Psoas muscle (tissue), 8 donors: ENCODE results near the gene RING1. TPM values are rescaled to one million over a fixed set of nuclear protein-coding genes. Genes with fewer than 3 reads are reported as not detected.

Experiments used
- ATAC-seq, 4 donors: fragments of 200-7000 bp; cut with Tn5 transposase; one replicate each; pipeline ENCODE4 v1.9.1; 2020; ENCODE audit warnings: moderate library complexity in 3 of 4, mild to moderate bottlenecking in 2 of 4
- DNase-seq, 2 donors: peaks; one replicate each; pipeline ENCODE4 v3.0.0-alpha.2; 2020
- H3K27ac ChIP-seq: fragments of 200-600 bp; one replicate; pipeline ENCODE4 v1.8.0; 2022
- H3K27me3 ChIP-seq, 3 donors: fragments of 200-600 bp in 1 of 3; one replicate each; pipeline versions ENCODE4 v1.6.1 to v1.8.0; 2013 to 2022; ENCODE audit warnings: low read length in 2 of 3, mild to moderate bottlenecking in 2 of 3, moderate library complexity in 1 of 3; ENCODE audit not compliant: insufficient read depth in 3 of 3
- H3K36me3 ChIP-seq, 2 donors: fragments of 200-600 bp in 1 of 2; one replicate each; pipeline versions ENCODE4 v1.6.1 to v1.8.0; 2013 to 2022; ENCODE audit warnings: low read depth in 1 of 2, mild to moderate bottlenecking in 1 of 2, moderate library complexity in 1 of 2; ENCODE audit not compliant: insufficient read depth in 1 of 2
- H3K4me1 ChIP-seq: fragments of 200-600 bp; one replicate; pipeline ENCODE4 v1.8.0; 2022
- H3K4me3 ChIP-seq: fragments of 200-600 bp; one replicate; pipeline ENCODE4 v1.8.0; 2022; ENCODE audit warnings: mild to moderate bottlenecking
- H3K9me3 ChIP-seq: fragments of 200-600 bp; one replicate; pipeline ENCODE4 v1.8.0; 2022
- CTCF ChIP-seq: fragments of 200-600 bp; IDR thresholded peaks from one replicate; pipeline ENCODE4 v1.8.0; 2022; ENCODE audit warnings: antibody characterized with exemption
- WGBS, 3 donors: extraction: QIAGEN DNeasy Blood & Tissue Kit; methylation state at CpG; one replicate each; pipeline versions ENCODE4 v1.1.6 to v1.1.7; 2013; 5-methylcytosine and 5-hydroxymethylcytosine counted together
- intact Hi-C, 2 donors: fragments of 100-400 bp; cut with DNase I; formaldehyde crosslinking; loops; one replicate each; pipeline versions ENCODE4 v1.11.0 to v1.14.2; 2022
- polyA plus RNA-seq, 3 donors: library from polyadenylated mRNA; stranded (reverse); fragments of 200-250 nt; gene quantifications; one replicate each; pipeline ENCODE4 v1.2.3, GENCODE V29; 2013
- total RNA-seq, 4 donors: library from RNA; stranded (reverse); fragmentation: NEBNext Ultra II Directional in 2 of 4; extraction: Animal tissue kit (Norgen Biotek cat#: 25700) in 2 of 4; gene quantifications; one replicate each; pipeline versions ENCODE4 v1.2.1 to v1.2.4, GENCODE V29; 2021 to 2023
- donor health status: healthy with polysubstance abuse.
- donor health status: DM: no; HTN: no; CAD: no; lungs with moderate emphysema.
- donor health status: Bipolar disorder and iron deficiency.
- donor health status: healthy.
- donor health status: DM: yes; HTN: yes; CAD: no.
- donor health status: DM: no; HTN: no; CAD: no.
- donor health status: DM: no; HTN: no; CAD: no.
- donor health status: DM: yes; HTN: yes; CAD: no.

Gene RING1
- total and polyA plus RNA-seq, 7 donors, result 27.9 to 39.4 (median 30.2) TPM

GRCh38 chr6:33192105-33192646 lies 16.1 kb upstream of the RING1 start, which contains the start of gene COL11A2:
Gene COL11A2 (minus strand): TSS chr6:33192467. CDS start chr6:33192240, 227 bp downstream.
- 21 to 24% (median 24%) methylated on average over 31 to 35 of the region's 35 CpGs for WGBS, 3 donors
- no peak within 1 kb of the TSS for H3K27ac ChIP-seq
- DNase-seq, result peak in 1 of 2 donors; percentile 58
- peaks cover 8 to 34% of the 10 kb centered on the region in 2 donors for H3K36me3 ChIP-seq
- H3K4me3 ChIP-seq, result peak within 1 kb of the TSS; percentile 64
- TF ChIP-seq CTCF, result no peak
- ATAC-seq, result peak; percentile 21 to 32 (median 24)
- no peaks in the 10 kb centered on the region for H3K27me3 ChIP-seq
- H3K4me1 ChIP-seq, result peaks cover 19% of the 10 kb centered on the region
- intact Hi-C loops, result loop anchor here in 1 of 2 donors (10.0 kb wide), 1 partner anchor 997 kb away; the partner anchor contains the start of genes GPSM3 and PBX2
- H3K9me3 ChIP-seq, result no peaks in the 10 kb centered on the region

GRCh38 chr6:33192671-33193602 lies 15.4 kb upstream of the RING1 start:
- Histone ChIP-seq H3K9me3 (no peaks in the 10 kb centered on the region), H3K36me3 (peaks cover 8 to 41% of the 10 kb centered on the region in 2 donors), H3K4me3 (peak overlapping the region; percentile 64), H3K27ac (no peak overlapping the region), H3K27me3 (no peaks in the 10 kb centered on the region), H3K4me1 (peaks cover 24% of the 10 kb centered on the region)
- TF ChIP-seq CTCF, result no peak
- WGBS, 3 donors, result 2 to 3% (median 2%) methylated on average over 29 to 72 of the region's 72 CpGs
- ATAC-seq, result peak; percentile 12 to 62 (median 54)
- DNase-seq, result peak; percentile 31 to 71
- intact Hi-C loops, result loop anchor here in 1 of 2 donors (10.0 kb wide), 1 partner anchor 998 kb away; the partner anchor contains the start of genes GPSM3 and PBX2

GRCh38 chr6:33193619-33194018 lies 14.7 kb upstream of the RING1 start:
- WGBS, 3 donors, result 50 to 63% (median 58%) methylated on average over 6 of the region's 6 CpGs
- H3K36me3 ChIP-seq, result peaks cover 8 to 43% of the 10 kb centered on the region in 2 donors
- H3K27ac ChIP-seq, result no peak overlapping the region
- no peaks in the 10 kb centered on the region for H3K9me3 ChIP-seq
- no peaks in the 10 kb centered on the region for H3K27me3 ChIP-seq
- no peak for ATAC-seq
- peak in 1 of 2 donors; percentile 41 for DNase-seq
- no peak for TF ChIP-seq CTCF
- intact Hi-C loops, result loop anchor here in 1 of 2 donors (10.0 kb wide), 1 partner anchor 999 kb away; the partner anchor contains the start of genes GPSM3 and PBX2
- peak overlapping the region; percentile 64 for H3K4me3 ChIP-seq
- H3K4me1 ChIP-seq, result peaks cover 30% of the 10 kb centered on the region

GRCh38 chr6:33194431-33194979 lies 13.8 kb upstream of the RING1 start:
- peaks cover 8 to 43% of the 10 kb centered on the region in 2 donors for H3K36me3 ChIP-seq
- no peak overlapping the region for H3K27ac ChIP-seq
- 65 to 77% (median 68%) methylated on average over 8 of the region's 8 CpGs for WGBS, 3 donors
- H3K4me3 ChIP-seq, result no peak overlapping the region
- intact Hi-C loops, result loop anchor here in 1 of 2 donors (10.0 kb wide), 1 partner anchor 1000 kb away; the partner anchor contains the start of genes GPSM3 and PBX2
- H3K4me1 ChIP-seq, result peaks cover 33% of the 10 kb centered on the region
- H3K9me3 ChIP-seq, result no peaks in the 10 kb centered on the region
- ATAC-seq (no peak), DNase-seq (peak in 1 of 2 donors; percentile 35)
- no peak for TF ChIP-seq CTCF
- no peaks in the 10 kb centered on the region for H3K27me3 ChIP-seq
